ENCODE measurements around the gene ATP2B2.
"Not testable (repeated sequence)": the region's sequence is repeated elsewhere in the genome, so short reads cannot be mapped to it uniquely, and the experiment has no call there.

Gene ATP2B2

GRCh38 chr3:10397879-10398278 is 107.5 kb downstream of the ATP2B2 start:
- no peak for DNase-seq

- DNase-seq: no peak
These were observed 108.5 kb downstream of the ATP2B2 start for GRCh38 chr3:10396931-10397330.

- no peak for DNase-seq
These were observed 109.3 kb downstream of the ATP2B2 start for GRCh38 chr3:10396083-10396482.

GRCh38 chr3:10395671-10396070 is 109.7 kb downstream of the ATP2B2 start:
- peak; percentile 50 for DNase-seq

GRCh38 chr3:10395196-10395595 is 110.2 kb downstream of the ATP2B2 start:
- DNase-seq: no peak

- no peak for DNase-seq
These were observed 110.8 kb downstream of the ATP2B2 start for GRCh38 chr3:10394491-10395025.

GRCh38 chr3:10393514-10393913 is 111.9 kb downstream of the ATP2B2 start:
- DNase-seq: no peak

- no peak for DNase-seq
These were observed 112.4 kb downstream of the ATP2B2 start for GRCh38 chr3:10392906-10393461.

- DNase-seq: no peak
These were observed 113.1 kb downstream of the ATP2B2 start for GRCh38 chr3:10392244-10392643.

- DNase-seq: peak; percentile 8
These were observed 114.0 kb downstream of the ATP2B2 start for GRCh38 chr3:10391391-10391790.

GRCh38 chr3:10390641-10391373 is 114.6 kb downstream of the ATP2B2 start:
- DNase-seq: no peak

GRCh38 chr3:10389995-10390394 is 115.4 kb downstream of the ATP2B2 start:
- no peak for DNase-seq

- DNase-seq: no peak
These were observed 116.0 kb downstream of the ATP2B2 start for GRCh38 chr3:10389339-10389738.

GRCh38 chr3:10387881-10388609 is 117.3 kb downstream of the ATP2B2 start:
- DNase-seq: no peak

- DNase-seq: no peak
These were observed 119.3 kb downstream of the ATP2B2 start for GRCh38 chr3:10386121-10386520.

- no peak for DNase-seq
These were observed 120.6 kb downstream of the ATP2B2 start for GRCh38 chr3:10384541-10385360.

GRCh38 chr3:10383850-10384248 is 121.5 kb downstream of the ATP2B2 start:
- DNase-seq: no peak

- DNase-seq: no peak
These were observed 122.2 kb downstream of the ATP2B2 start for GRCh38 chr3:10382892-10383849.

- not testable (repeated sequence) for DNase-seq
These were observed 122.9 kb downstream of the ATP2B2 start for GRCh38 chr3:10382445-10382844.

GRCh38 chr3:10381336-10381735 is 124.0 kb downstream of the ATP2B2 start:
- DNase-seq: no peak

- DNase-seq: no peak
These were observed 124.5 kb downstream of the ATP2B2 start for GRCh38 chr3:10380906-10381305.

- no peak for DNase-seq
These were observed 125.4 kb downstream of the ATP2B2 start for GRCh38 chr3:10379961-10380360.

Measured in CD4-positive, alpha-beta T cell treated with Interleukin-21 for 1 hour (primary cell).